Ishikawa (cell line): ENCODE measurements around the gene AFG1L.

Experiments used
- TEAD4 ChIP-seq: IDR thresholded peaks from 2 replicates; pipeline ENCODE4 v1.6.1; 2012
- YY1 ChIP-seq: IDR thresholded peaks from 2 replicates; pipeline ENCODE4 v1.6.1; 2012; ENCODE audit warnings: low read depth

DNA sequence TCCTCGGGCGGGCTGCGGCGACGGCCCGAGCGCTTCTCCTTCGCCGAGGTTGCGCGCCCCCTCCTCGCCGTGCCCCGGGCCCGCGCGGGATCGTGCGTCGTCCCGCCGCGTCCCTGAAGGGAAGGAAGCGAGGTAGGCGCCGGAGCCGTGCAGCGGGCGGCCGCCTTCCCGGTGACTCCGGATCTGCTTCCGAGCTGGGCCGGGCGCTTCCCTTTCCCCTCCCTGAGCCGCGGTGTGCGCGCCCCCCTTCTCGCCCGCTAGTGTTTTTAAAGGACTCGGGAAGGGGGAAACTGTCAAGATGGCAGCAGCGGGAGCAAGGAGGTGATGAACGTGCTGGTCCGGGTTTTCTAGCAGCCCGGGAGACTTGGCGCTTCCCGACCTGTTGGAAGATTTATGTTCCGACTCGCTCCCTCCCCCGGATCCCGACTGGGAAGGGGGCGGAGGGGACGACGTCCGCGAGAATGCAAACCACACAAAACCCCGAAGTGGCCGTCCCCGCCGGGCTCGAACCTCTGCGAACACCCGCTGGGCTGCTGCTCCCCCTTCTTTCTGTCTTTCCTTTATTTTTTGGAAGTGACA is 265.1 kb downstream of the AFG1L start:
- TF ChIP-seq YY1 (peak; percentile 46; the same call in 1 of the 2 replicates), TEAD4 (no peak)
